ENCODE results near the gene PLEKHA7.
"Not testable (repeated sequence)": the region's sequence is repeated elsewhere in the genome, so short reads cannot be mapped to it uniquely, and the experiment has no call there.

The PLEKHA7 gene

GRCh38 chr11:17014321-17014832 lies at the start of gene PLEKHA7:
Gene PLEKHA7, minus strand, starts transcription at chr11:17014414. Its CDS starts 13 bp downstream, at chr11:17014401.
- DNase-seq (ENCODE audit: low spot score) = no peak

- DNase-seq (ENCODE audit: low spot score) = peak; percentile 45
These were observed 49.2 kb upstream of the PLEKHA7 start for GRCh38 chr11:17063171-17064002.

- not testable (repeated sequence) for DNase-seq (ENCODE audit: low spot score)
These were observed 36.9 kb upstream of the PLEKHA7 start for GRCh38 chr11:17051146-17051545.

GRCh38 chr11:17048491-17048890 lies 34.3 kb upstream of the PLEKHA7 start:
- not testable (repeated sequence) for DNase-seq (ENCODE audit: low spot score)

GRCh38 chr11:17046690-17047089 lies 32.5 kb upstream of the PLEKHA7 start:
- DNase-seq (ENCODE audit: low spot score) = no peak

- DNase-seq (ENCODE audit: low spot score) = no peak
These were observed 22.7 kb upstream of the PLEKHA7 start for GRCh38 chr11:17036666-17037658.

GRCh38 chr11:17034027-17034426 lies 19.8 kb upstream of the PLEKHA7 start:
- not testable (repeated sequence) for DNase-seq (ENCODE audit: low spot score)

GRCh38 chr11:17026487-17027082 lies 12.4 kb upstream of the PLEKHA7 start:
- no peak for DNase-seq (ENCODE audit: low spot score)

- no peak for DNase-seq (ENCODE audit: low spot score)
These were observed 10.7 kb upstream of the PLEKHA7 start for GRCh38 chr11:17024924-17025323.

- no peak for DNase-seq (ENCODE audit: low spot score)
These were observed 7.3 kb upstream of the PLEKHA7 start for GRCh38 chr11:17021511-17021910.

GRCh38 chr11:17020831-17021230 lies 6.6 kb upstream of the PLEKHA7 start:
- DNase-seq (ENCODE audit: low spot score) = no peak

- DNase-seq (ENCODE audit: low spot score) = no peak
These were observed 5.0 kb upstream of the PLEKHA7 start for GRCh38 chr11:17019232-17019631.

- DNase-seq (ENCODE audit: low spot score) = no peak
These were observed 1.5 kb upstream of the PLEKHA7 start for GRCh38 chr11:17015627-17016126.

GRCh38 chr11:17014833-17015626 lies 816 bp upstream of the PLEKHA7 start:
- no peak for DNase-seq (ENCODE audit: low spot score)

- DNase-seq (ENCODE audit: low spot score) = no peak
These were observed 480 bp downstream of the PLEKHA7 start for GRCh38 chr11:17013548-17014320.

GRCh38 chr11:17012712-17013547 lies 1.3 kb downstream of the PLEKHA7 start:
- DNase-seq (ENCODE audit: low spot score) = no peak

- no peak for DNase-seq (ENCODE audit: low spot score)
These were observed 2.0 kb downstream of the PLEKHA7 start for GRCh38 chr11:17012179-17012578.

GRCh38 chr11:17010851-17011420 lies 3.3 kb downstream of the PLEKHA7 start:
- no peak for DNase-seq (ENCODE audit: low spot score)

GRCh38 chr11:17008099-17008498 lies 6.1 kb downstream of the PLEKHA7 start:
- DNase-seq (ENCODE audit: low spot score) = no peak
